AG09309 (cell line): Measurements from ENCODE around the gene APCDD1L.

Experiments used
- DNase-seq: peaks from one replicate; pipeline ENCODE4 v3.0.0-alpha.2; 2010; ENCODE audit warnings: low read depth
- H3K4me3 ChIP-seq: 2 replicates; pipeline ENCODE4 v1.5.1; 2011; ENCODE audit warnings: mild to moderate bottlenecking, low read depth, low read length, moderate library complexity; ENCODE audit not compliant: control insufficient read depth
- TF ChIP-seq, protein P1 (sequence below): IDR thresholded peaks from 2 replicates; pipeline ENCODE4 v1.5.1; 2011; ENCODE audit warnings: mild to moderate bottlenecking, low read depth, low read length, inconsistent platforms; ENCODE audit not compliant: insufficient read depth, control insufficient read depth; ENCODE audit errors: missing control alignments

Gene APCDD1L

DNA sequence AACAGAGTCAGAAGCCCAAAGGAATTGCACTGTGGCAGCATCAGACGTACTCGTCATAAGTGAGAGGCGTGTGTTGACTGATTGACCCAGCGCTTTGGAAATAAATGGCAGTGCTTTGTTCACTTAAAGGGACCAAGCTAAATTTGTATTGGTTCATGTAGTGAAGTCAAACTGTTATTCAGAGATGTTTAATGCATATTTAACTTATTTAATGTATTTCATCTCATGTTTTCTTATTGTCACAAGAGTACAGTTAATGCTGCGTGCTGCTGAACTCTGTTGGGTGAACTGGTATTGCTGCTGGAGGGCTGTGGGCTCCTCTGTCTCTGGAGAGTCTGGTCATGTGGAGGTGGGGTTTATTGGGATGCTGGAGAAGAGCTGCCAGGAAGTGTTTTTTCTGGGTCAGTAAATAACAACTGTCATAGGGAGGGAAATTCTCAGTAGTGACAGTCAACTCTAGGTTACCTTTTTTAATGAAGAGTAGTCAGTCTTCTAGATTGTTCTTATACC lies 70.4 kb downstream of the APCDD1L start:
- no peak overlapping the region for H3K4me3 ChIP-seq
- TF ChIP-seq, protein P1, sequence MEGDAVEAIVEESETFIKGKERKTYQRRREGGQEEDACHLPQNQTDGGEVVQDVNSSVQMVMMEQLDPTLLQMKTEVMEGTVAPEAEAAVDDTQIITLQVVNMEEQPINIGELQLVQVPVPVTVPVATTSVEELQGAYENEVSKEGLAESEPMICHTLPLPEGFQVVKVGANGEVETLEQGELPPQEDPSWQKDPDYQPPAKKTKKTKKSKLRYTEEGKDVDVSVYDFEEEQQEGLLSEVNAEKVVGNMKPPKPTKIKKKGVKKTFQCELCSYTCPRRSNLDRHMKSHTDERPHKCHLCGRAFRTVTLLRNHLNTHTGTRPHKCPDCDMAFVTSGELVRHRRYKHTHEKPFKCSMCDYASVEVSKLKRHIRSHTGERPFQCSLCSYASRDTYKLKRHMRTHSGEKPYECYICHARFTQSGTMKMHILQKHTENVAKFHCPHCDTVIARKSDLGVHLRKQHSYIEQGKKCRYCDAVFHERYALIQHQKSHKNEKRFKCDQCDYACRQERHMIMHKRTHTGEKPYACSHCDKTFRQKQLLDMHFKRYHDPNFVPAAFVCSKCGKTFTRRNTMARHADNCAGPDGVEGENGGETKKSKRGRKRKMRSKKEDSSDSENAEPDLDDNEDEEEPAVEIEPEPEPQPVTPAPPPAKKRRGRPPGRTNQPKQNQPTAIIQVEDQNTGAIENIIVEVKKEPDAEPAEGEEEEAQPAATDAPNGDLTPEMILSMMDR: no peak
- DNase-seq: no peak

DNA sequence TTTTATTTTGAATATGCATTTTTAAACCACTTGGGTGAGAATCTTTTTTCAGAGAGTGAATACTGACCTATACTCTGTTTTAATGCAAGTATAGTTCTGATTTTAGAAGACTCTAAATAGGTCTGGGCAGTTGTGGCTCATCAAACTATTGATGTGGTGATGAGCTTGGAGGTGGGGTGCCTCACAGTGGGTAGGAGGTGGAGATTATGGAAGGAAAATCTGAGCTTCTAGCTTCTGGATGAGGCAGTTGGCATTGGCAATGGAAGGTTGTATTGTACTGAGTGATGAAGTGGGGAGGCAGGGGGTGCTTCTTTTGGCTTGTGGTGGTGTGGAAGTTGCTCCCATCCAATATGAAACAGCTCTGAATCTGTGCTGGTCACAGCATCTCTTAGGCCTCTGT lies 73.5 kb downstream of the APCDD1L start:
- TF ChIP-seq, protein P1: no peak
- no peak for DNase-seq
- H3K4me3 ChIP-seq: no peak overlapping the region

DNA sequence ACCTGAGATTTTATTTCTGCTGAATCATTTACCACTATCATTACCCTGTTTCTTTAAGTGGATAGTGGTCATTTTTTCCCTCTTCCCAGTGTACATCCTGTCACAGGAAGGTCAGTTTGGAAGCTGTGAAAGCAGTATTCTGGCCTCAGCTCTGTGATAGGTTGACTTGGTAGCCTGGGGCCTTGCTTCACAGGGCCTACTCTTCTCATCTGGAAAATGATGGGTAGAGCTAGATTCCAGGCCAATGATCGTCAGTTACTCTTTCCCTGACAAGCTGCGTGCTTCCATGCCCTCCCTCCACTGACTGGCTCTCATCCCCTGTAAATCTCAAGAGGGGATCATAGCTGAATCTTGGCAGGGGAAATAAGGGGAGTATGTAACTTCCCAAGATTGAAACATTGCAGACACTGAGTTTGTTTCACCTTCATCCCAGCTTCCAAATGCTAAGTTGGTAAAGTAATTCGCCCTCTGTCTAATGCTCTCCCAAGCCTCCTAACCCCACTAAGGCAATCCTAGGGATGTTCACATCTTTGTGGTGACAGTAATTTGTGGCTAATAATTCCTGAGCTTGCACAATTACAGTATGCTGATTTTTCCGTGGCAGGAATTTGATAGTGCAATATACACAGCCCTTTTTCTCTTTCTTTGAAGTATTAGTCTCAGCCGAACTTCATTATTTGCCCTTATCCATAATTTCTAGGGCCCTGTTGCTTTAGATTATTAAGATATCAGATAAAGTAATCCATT lies 75.0 kb downstream of the APCDD1L start:
- H3K4me3 ChIP-seq: no peak overlapping the region
- no peak for DNase-seq
- TF ChIP-seq, protein P1: no peak

DNA sequence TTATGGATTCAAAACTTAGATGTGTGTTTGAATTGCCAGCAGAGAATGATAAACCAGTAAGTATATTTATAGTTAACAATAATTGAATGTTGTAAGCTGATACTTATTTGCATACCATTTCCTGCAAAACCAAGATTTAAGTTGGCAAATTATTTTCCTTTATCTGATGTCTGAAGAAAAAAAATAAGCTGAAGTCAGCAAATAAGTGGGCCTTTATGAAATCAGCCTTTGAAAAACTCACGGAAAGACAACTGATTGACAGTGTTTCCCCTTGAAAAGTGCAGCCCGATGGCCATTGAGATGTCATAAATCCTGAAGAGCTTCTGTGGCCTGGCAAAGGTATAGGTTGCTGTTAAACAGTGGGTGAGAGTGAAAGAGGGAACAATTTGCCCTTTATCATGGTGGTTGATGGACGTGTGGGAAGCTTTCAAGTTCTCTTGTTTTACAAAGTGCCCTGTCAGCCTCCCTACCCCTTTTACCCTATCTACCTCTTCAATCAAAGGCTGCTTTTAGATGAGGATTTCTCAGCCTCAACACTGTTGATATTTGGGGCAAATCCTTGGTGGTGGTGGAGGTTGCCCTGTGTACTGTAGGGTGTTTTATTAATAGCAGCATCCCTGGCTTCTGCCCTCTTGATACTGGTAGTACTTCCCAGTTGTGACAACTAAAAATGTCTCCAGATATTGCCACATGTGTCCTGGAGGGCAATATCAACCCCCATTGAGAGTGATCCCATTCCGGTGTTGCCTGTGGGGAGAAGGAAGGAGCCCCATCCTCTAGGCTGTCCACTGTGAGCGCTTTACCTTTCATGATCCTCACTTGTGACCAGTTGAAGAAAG lies 76.0 kb downstream of the APCDD1L start:
- no peak for DNase-seq
- TF ChIP-seq, protein P1: no peak
- H3K4me3 ChIP-seq: no peak overlapping the region

DNA sequence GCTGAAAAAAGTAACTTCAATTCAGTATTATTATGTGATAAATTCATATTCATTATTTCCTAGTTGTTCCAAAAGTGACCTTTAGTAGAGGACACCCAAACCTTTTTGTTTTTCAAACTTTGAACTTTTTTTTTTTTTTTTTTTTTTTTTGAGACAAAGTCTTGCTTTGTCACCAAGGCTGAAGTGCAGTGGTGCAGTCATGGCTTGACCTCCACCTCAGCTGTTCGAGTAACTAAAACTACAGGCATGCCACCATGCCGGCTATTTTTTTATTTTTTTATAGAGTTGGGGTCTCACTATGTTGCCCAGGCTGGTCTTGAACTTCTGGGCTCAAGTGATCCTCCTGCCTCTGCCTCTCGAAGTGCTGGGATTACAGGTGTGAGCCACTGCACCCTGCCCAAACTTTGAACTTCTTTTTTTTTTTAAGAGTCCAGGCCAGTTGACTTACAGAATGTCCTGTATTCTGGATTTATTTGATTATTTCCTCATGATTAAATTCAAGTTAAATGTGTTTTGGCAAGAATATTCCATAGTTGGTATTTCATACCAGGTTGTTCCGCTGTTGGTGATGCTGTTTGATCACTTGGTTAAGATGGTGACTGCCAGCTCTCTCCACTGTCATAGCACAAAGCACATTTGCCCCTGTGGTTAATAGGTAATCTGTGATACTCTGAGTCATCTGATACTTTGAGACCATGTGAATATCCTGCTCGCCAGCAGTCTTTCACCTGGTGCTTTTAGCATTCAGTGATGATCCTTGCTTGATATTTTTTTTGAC lies 78.1 kb downstream of the APCDD1L start:
- no peak for DNase-seq
- no peak overlapping the region for H3K4me3 ChIP-seq
- TF ChIP-seq, protein P1: no peak

DNA sequence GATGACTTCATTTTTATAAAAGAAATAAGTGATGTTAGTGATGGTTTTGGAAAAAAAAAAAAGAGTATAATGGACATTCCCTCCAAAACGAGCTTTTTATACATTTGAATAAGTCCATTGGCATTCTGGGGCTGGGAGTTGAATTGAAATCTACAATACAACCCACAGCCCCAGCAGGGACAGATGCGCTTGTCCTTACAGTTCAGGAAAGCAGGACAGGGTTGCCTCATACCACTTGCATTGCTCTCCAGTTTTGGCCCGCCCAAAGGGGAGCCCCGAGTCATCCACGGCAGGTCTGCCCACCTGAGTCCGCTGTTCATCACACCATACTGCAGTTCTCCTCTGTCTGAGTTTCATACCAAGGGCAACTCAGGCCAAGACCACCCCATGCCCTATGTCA lies 80.0 kb downstream of the APCDD1L start:
- TF ChIP-seq, protein P1: no peak
- no peak for DNase-seq
- H3K4me3 ChIP-seq: no peak overlapping the region
